GM23248 (cell line): ENCODE measurements around the gene PPP1CC.

Experiments used
- EZH2 ChIP-seq: fragments of 200-600 bp; sonication (generic); IDR thresholded peaks from 2 replicates; pipeline ENCODE4 v1.6.1; 2018; ENCODE audit warnings: antibody characterized with exemption, mild to moderate bottlenecking; ENCODE audit not compliant: insufficient read depth, poor library complexity, severe bottlenecking
- EZH2phosphoT487 ChIP-seq: fragments of 200-600 bp; sonication (generic); IDR thresholded peaks from 2 replicates; pipeline ENCODE4 v1.6.1; 2018; ENCODE audit warnings: antibody characterized with exemption, moderate library complexity, mild to moderate bottlenecking, low read depth; ENCODE audit not compliant: insufficient read depth

DNA sequence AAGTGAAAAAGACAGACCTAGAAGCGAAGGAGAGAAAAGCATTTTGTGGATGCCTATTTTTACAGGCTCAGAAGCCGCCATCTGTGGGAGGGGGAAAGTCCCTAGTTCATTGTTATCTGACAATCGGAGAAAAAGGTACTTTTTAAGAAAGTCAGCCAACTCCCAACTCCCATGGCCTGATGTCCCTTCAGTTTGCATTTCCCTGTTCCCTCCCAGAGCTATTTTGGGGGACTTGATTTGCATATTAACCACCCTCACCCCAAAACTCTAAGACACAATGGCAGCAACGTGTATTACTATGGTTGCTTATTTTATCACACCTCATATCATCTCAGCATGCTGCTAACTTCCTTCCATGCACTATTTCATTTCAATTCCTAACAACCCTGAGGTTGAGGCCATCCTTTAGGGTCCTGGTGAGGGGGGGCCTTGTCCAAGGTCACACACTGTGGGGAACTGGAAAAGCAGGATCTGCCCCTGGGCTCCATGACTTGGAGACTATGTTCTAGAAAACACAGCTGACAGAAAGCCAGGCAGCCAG is 72.5 kb downstream of the PPP1CC start:
- no peak for TF ChIP-seq EZH2phosphoT487
- TF ChIP-seq EZH2, result no peak
